Measurements from ENCODE around the gene CTNNA2.

The CTNNA2 gene

GRCh38 chr2:80529466-80530165 lies 1016.8 kb downstream of the CTNNA2 start:
- no peak overlapping the region for H3K14ac ChIP-seq (ENCODE audit: low read length)
- no peak overlapping the region for H3K23ac ChIP-seq (ENCODE audit: low read depth, low read length, poor library complexity)
- no CpG with 5 or more reads among the region's 7 CpGs for WGBS, 2 donors (ENCODE audit: extremely low coverage in 2 of 2, insufficient read length in 2 of 2, insufficient replicate concordance in 1 of 2)
- H4K8ac ChIP-seq (ENCODE audit: low read depth, low read length), result no peak overlapping the region
- no peaks in the 10 kb centered on the region for H3K27me3 ChIP-seq (ENCODE audit: control insufficient read depth in 3 of 3, insufficient read depth in 3 of 3, low read depth in 1 of 3, low read length in 3 of 3)
- H3K4me2 ChIP-seq (ENCODE audit: insufficient read depth, low read length, poor library complexity, severe bottlenecking), result no peak overlapping the region
- no peak overlapping the region for H3K18ac ChIP-seq (ENCODE audit: low read length)
- H3K9ac ChIP-seq (ENCODE audit: low read depth, low read length, poor library complexity), result no peak overlapping the region
- DNase-seq (ENCODE audit: low spot score), result no peak
- no peaks in the 10 kb centered on the region for H3K4me1 ChIP-seq (ENCODE audit: control insufficient read depth in 2 of 2, insufficient read depth in 1 of 2, low read depth in 1 of 2, low read length in 2 of 2)
- H4K91ac ChIP-seq (ENCODE audit: low read depth, low read length, poor library complexity), result no peak overlapping the region
- H3K9me3 ChIP-seq (replicated peaks in 1 of 2; ENCODE audit: control insufficient read depth in 2 of 2, insufficient read depth in 1 of 2, low read depth in 1 of 2, low read length in 2 of 2), result no peaks in the 10 kb centered on the region
- H3K79me1 ChIP-seq (ENCODE audit: low read depth, low read length), result no peaks in the 10 kb centered on the region
- no peak overlapping the region for H2BK15ac ChIP-seq (ENCODE audit: low read length)
- no peaks in the 10 kb centered on the region for H3K36me3 ChIP-seq (replicated peaks in 1 of 2; ENCODE audit: control insufficient read depth in 2 of 2, insufficient read depth in 2 of 2, low read length in 2 of 2)
- H2BK120ac ChIP-seq (ENCODE audit: low read depth, low read length), result no peak overlapping the region
- H3K4ac ChIP-seq (ENCODE audit: low read length), result no peak overlapping the region
- H3K4me3 ChIP-seq (ENCODE audit: low read length in 2 of 2), result peak overlapping the region in 1 of 2 donors; percentile 35
- no peak overlapping the region for H2AK5ac ChIP-seq (ENCODE audit: low read depth, low read length)
- no peak overlapping the region for H2AFZ ChIP-seq (ENCODE audit: low read length)
- no peak overlapping the region for H3K27ac ChIP-seq (replicated peaks; ENCODE audit: low read length)
- H2BK5ac ChIP-seq (ENCODE audit: low read length), result no peak overlapping the region
- H2BK12ac ChIP-seq (ENCODE audit: low read length), result no peak overlapping the region

GRCh38 chr2:80530442-80531064 lies 1017.7 kb downstream of the CTNNA2 start:
- Histone ChIP-seq H3K18ac (ENCODE audit: low read length) (no peak overlapping the region), H3K9ac (ENCODE audit: low read depth, low read length, poor library complexity) (no peak overlapping the region), H2AFZ (ENCODE audit: low read length) (no peak overlapping the region), H2BK5ac (ENCODE audit: low read length) (no peak overlapping the region), H3K4me1 (ENCODE audit: control insufficient read depth in 2 of 2, insufficient read depth in 1 of 2, low read depth in 1 of 2, low read length in 2 of 2) (no peaks in the 10 kb centered on the region), H4K8ac (ENCODE audit: low read depth, low read length) (no peak overlapping the region), H3K4me3 (ENCODE audit: low read length in 2 of 2) (no peak overlapping the region), H3K36me3 (replicated peaks in 1 of 2; ENCODE audit: control insufficient read depth in 2 of 2, insufficient read depth in 2 of 2, low read length in 2 of 2) (no peaks in the 10 kb centered on the region), H2AK5ac (ENCODE audit: low read depth, low read length) (no peak overlapping the region), H3K9me3 (replicated peaks in 1 of 2; ENCODE audit: control insufficient read depth in 2 of 2, insufficient read depth in 1 of 2, low read depth in 1 of 2, low read length in 2 of 2) (no peaks in the 10 kb centered on the region), H3K14ac (ENCODE audit: low read length) (no peak overlapping the region), H3K27ac (replicated peaks; ENCODE audit: low read length) (no peak overlapping the region), H2BK15ac (ENCODE audit: low read length) (no peak overlapping the region), H3K4me2 (ENCODE audit: insufficient read depth, low read length, poor library complexity, severe bottlenecking) (no peak overlapping the region), H3K27me3 (ENCODE audit: control insufficient read depth in 3 of 3, insufficient read depth in 3 of 3, low read depth in 1 of 3, low read length in 3 of 3) (no peaks in the 10 kb centered on the region), H3K4ac (ENCODE audit: low read length) (no peak overlapping the region), H4K91ac (ENCODE audit: low read depth, low read length, poor library complexity) (no peak overlapping the region), H3K79me1 (ENCODE audit: low read depth, low read length) (no peaks in the 10 kb centered on the region), H3K23ac (ENCODE audit: low read depth, low read length, poor library complexity) (no peak overlapping the region), H2BK12ac (ENCODE audit: low read length) (no peak overlapping the region), H2BK120ac (ENCODE audit: low read depth, low read length) (no peak overlapping the region)
- no CpG with 5 or more reads among the region's 3 CpGs for whole genome bisulfite sequencing, 2 donors (ENCODE audit: extremely low coverage in 2 of 2, insufficient read length in 2 of 2, insufficient replicate concordance in 1 of 2)
- no peak for DNase-seq (ENCODE audit: low spot score)

GRCh38 chr2:80531319-80531718 lies 1018.5 kb downstream of the CTNNA2 start:
- no CpG with 5 or more reads among the region's 1 CpG for WGBS, 2 donors (ENCODE audit: extremely low coverage in 2 of 2, insufficient read length in 2 of 2, insufficient replicate concordance in 1 of 2)
- no peak overlapping the region for H2BK120ac ChIP-seq (ENCODE audit: low read depth, low read length)
- no peaks in the 10 kb centered on the region for H3K79me1 ChIP-seq (ENCODE audit: low read depth, low read length)
- H3K9me3 ChIP-seq (replicated peaks in 1 of 2; ENCODE audit: control insufficient read depth in 2 of 2, insufficient read depth in 1 of 2, low read depth in 1 of 2, low read length in 2 of 2), result no peaks in the 10 kb centered on the region
- H3K27ac ChIP-seq (replicated peaks; ENCODE audit: low read length), result no peak overlapping the region
- H2BK15ac ChIP-seq (ENCODE audit: low read length), result no peak overlapping the region
- no peak overlapping the region for H4K91ac ChIP-seq (ENCODE audit: low read depth, low read length, poor library complexity)
- H3K18ac ChIP-seq (ENCODE audit: low read length), result no peak overlapping the region
- no peak overlapping the region for H4K8ac ChIP-seq (ENCODE audit: low read depth, low read length)
- no peak overlapping the region for H2BK12ac ChIP-seq (ENCODE audit: low read length)
- H2AFZ ChIP-seq (ENCODE audit: low read length), result no peak overlapping the region
- H2AK5ac ChIP-seq (ENCODE audit: low read depth, low read length), result no peak overlapping the region
- no peaks in the 10 kb centered on the region for H3K27me3 ChIP-seq (ENCODE audit: control insufficient read depth in 3 of 3, insufficient read depth in 3 of 3, low read depth in 1 of 3, low read length in 3 of 3)
- no peak overlapping the region for H3K4me2 ChIP-seq (ENCODE audit: insufficient read depth, low read length, poor library complexity, severe bottlenecking)
- H3K9ac ChIP-seq (ENCODE audit: low read depth, low read length, poor library complexity), result no peak overlapping the region
- no peaks in the 10 kb centered on the region for H3K4me1 ChIP-seq (ENCODE audit: control insufficient read depth in 2 of 2, insufficient read depth in 1 of 2, low read depth in 1 of 2, low read length in 2 of 2)
- no peak overlapping the region for H3K14ac ChIP-seq (ENCODE audit: low read length)
- no peaks in the 10 kb centered on the region for H3K36me3 ChIP-seq (replicated peaks in 1 of 2; ENCODE audit: control insufficient read depth in 2 of 2, insufficient read depth in 2 of 2, low read length in 2 of 2)
- DNase-seq (ENCODE audit: low spot score), result no peak
- H3K4me3 ChIP-seq (ENCODE audit: low read length in 2 of 2), result no peak overlapping the region
- H3K4ac ChIP-seq (ENCODE audit: low read length), result no peak overlapping the region
- no peak overlapping the region for H2BK5ac ChIP-seq (ENCODE audit: low read length)
- H3K23ac ChIP-seq (ENCODE audit: low read depth, low read length, poor library complexity), result no peak overlapping the region

GRCh38 chr2:80545420-80546210 lies 1032.8 kb downstream of the CTNNA2 start:
- H3K4ac ChIP-seq (ENCODE audit: low read length), result no peak overlapping the region
- H3K4me2 ChIP-seq (ENCODE audit: insufficient read depth, low read length, poor library complexity, severe bottlenecking), result no peak overlapping the region
- no peak overlapping the region for H2BK120ac ChIP-seq (ENCODE audit: low read depth, low read length)
- no peak overlapping the region for H2BK15ac ChIP-seq (ENCODE audit: low read length)
- H3K4me3 ChIP-seq (ENCODE audit: low read length in 2 of 2), result no peak overlapping the region
- peaks cover 0 to 3% of the 10 kb centered on the region in 2 donors for H3K4me1 ChIP-seq (ENCODE audit: control insufficient read depth in 2 of 2, insufficient read depth in 1 of 2, low read depth in 1 of 2, low read length in 2 of 2)
- H3K27ac ChIP-seq (replicated peaks; ENCODE audit: low read length), result no peak overlapping the region
- H4K8ac ChIP-seq (ENCODE audit: low read depth, low read length), result no peak overlapping the region
- no peak overlapping the region for H2AK5ac ChIP-seq (ENCODE audit: low read depth, low read length)
- no peak overlapping the region for H3K23ac ChIP-seq (ENCODE audit: low read depth, low read length, poor library complexity)
- H2BK5ac ChIP-seq (ENCODE audit: low read length), result no peak overlapping the region
- H3K14ac ChIP-seq (ENCODE audit: low read length), result no peak overlapping the region
- no peak overlapping the region for H4K91ac ChIP-seq (ENCODE audit: low read depth, low read length, poor library complexity)
- H2BK12ac ChIP-seq (ENCODE audit: low read length), result no peak overlapping the region
- no CpG with 5 or more reads among the region's 13 CpGs for WGBS, 2 donors (ENCODE audit: extremely low coverage in 2 of 2, insufficient read length in 2 of 2, insufficient replicate concordance in 1 of 2)
- DNase-seq (ENCODE audit: low spot score), result no peak
- H3K27me3 ChIP-seq (ENCODE audit: control insufficient read depth in 3 of 3, insufficient read depth in 3 of 3, low read depth in 1 of 3, low read length in 3 of 3), result no peaks in the 10 kb centered on the region
- H3K9ac ChIP-seq (ENCODE audit: low read depth, low read length, poor library complexity), result no peak overlapping the region
- H3K79me1 ChIP-seq (ENCODE audit: low read depth, low read length), result no peaks in the 10 kb centered on the region
- H2AFZ ChIP-seq (ENCODE audit: low read length), result no peak overlapping the region
- H3K36me3 ChIP-seq (replicated peaks in 1 of 2; ENCODE audit: control insufficient read depth in 2 of 2, insufficient read depth in 2 of 2, low read length in 2 of 2), result no peaks in the 10 kb centered on the region
- H3K9me3 ChIP-seq (replicated peaks in 1 of 2; ENCODE audit: control insufficient read depth in 2 of 2, insufficient read depth in 1 of 2, low read depth in 1 of 2, low read length in 2 of 2), result no peaks in the 10 kb centered on the region
- no peak overlapping the region for H3K18ac ChIP-seq (ENCODE audit: low read length)
